NCI-H2227 treated with DMSO at 0.1 percent for 48 hours (cell line): ENCODE measurements around the gene KANSL1L.

ENCODE experiments used
- DNase-seq: peaks from one replicate; lab custom pipeline; 2025; lab: John Stamatoyannopoulos, UW

Gene KANSL1L

GRCh38 chr2:209990838-209991237 lies 180.4 kb downstream of the KANSL1L start:
- no peak for DNase-seq

DNA sequence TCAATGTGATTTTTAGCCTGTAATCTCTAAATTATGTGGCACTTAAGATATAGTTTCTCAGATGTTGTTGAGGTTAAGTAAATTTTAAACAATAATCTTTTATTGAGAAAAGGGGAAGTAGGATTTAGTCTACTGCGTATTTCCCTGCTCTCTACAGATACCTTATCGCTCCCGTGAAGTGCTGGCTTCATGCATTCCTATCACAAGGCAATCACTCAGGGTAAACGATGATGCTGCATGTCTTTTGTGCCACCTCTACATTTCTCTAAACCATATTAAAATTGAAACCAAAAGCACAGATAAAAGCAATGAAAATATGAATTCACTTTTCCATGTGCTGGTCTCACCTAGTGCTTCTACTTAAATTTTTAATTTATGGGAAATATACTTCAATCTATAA lies 183.2 kb downstream of the KANSL1L start:
- DNase-seq, result no peak

DNA sequence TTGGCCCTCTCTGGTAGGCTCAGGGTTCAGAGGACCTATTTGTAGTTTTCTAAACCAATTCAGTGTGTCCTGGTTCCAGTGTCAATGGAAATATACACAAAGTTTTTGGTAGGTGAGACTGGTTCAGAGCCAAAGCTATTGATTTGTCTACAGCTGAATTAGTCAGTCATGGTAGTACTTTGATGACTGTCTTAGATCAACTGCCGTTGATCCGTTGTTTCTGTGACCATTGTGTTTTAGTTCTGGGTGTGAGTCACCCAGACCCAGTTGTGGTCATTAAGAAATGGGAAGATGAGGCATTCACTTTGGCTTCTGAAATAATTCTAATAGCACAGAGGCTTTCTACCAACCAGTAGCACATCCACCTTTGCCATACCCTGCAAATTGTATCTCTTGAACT lies 184.8 kb downstream of the KANSL1L start:
- no peak for DNase-seq

DNA sequence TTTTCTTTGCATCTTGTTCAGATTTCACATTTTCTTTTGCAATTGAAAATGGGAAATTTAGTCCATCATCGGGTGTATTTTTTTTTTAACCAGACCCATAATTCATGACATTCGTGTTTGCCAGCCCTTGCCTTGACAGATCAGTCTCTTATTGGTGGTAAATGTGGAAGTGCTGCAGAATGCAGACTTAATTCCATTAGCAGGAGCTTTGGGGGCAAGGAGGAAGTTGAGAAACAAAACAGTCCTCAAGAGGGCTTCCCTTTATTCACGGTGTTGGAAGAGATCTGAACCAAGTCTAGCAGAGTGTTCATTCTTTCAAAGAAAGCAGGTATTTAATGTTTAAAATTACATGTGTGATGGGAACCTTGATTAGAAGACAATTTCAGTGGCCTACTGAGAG lies 185.3 kb downstream of the KANSL1L start:
- DNase-seq, result no peak

DNA sequence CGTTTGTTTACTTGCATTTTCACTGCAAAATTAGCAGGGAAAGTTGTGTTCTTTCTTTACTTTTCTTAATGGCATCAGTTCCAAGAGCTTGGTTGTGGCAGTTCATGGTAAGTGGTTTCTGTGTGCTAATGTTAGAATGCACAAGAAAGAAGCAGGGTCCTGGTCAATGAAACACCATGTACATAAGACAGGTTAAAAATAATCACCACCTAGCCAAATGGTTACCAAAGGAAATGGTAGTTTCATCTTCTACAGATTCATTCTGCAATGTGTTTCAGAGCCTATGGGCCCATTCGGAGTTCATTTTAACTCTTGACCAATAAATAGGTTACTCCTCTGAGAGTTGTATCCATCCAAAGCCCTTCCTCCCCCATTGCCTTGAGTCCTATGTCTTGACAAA lies 186.9 kb downstream of the KANSL1L start:
- DNase-seq, result no peak

DNA sequence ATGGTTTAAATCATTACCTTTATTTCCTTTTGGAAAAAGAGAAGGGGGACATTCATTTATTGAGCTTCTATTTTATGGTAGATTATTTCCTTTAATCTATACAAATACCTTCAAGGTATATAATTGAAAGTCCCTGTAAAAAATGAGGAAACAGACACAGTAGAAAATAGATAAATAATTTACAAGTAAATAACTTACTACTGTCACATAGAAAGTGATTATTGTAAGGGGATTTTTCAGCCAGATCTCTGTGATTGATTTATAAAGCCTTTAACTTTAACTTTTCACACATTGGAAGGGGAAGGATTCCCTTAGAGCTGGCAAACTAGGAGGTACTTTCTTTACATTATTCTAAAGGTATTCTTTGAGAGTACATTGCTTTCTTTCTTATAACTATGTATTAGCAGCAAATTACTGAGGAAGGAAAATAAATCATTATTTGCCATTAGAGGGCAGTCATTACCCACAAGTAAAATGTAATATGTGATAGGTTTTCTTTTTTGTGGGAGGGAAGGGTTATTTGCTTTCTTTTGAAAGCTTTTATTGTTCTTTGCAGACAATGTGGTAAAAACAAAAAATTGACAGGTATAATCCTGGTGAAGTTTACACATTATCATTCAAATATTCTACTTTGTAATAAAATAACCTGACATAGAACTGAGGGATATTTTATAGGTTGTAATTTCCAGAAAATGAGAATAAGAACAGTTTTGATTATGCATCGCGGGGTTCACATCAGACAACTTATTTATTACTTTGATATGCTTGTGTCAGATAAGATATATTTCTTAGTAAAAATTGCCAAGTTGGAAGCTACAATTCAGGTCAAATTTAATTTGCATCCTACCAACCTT lies 193.6 kb downstream of the KANSL1L start:
- peak; percentile 48 for DNase-seq

GRCh38 chr2:209976698-209977385 lies 194.4 kb downstream of the KANSL1L start:
- no peak for DNase-seq

- no peak for DNase-seq
Observed at GRCh38 chr2:209974576-209974975, 196.6 kb downstream of the KANSL1L start.

DNA sequence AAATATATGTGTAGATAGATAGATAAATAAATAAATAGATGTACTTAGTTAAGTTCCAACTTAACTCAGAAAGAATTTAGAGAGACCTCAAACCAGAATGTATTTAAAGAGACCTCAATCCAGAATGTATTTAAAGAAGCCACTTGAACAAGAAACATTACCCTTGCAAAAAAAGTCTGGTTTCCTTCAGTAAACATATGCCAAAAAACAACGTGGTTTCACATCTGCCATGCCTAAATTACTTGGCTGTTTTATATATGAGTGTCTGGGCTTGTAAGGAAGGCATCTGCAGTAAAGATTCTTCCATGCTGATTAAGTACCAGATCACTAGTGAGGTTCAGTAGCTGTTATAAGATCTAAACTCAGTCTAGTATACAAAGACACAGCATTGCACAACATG lies 197.9 kb downstream of the KANSL1L start:
- no peak for DNase-seq
